ENCODE measurements around the gene THAP9.
A peak's percentile ranks its signal among the peaks of the same experiment; 100 is the strongest.
"Not testable (repeated sequence)": the region's sequence is repeated elsewhere in the genome, so short reads cannot be mapped to it uniquely, and the experiment has no call there.

THAP9 gene

GRCh38 chr4:82893942-82894341 lies 6.6 kb upstream of the THAP9 start:
- DNase-seq, result no peak

- no peak for DNase-seq
Observed at GRCh38 chr4:82896755-82897154, 3.8 kb upstream of the THAP9 start.

- no peak for DNase-seq
Observed at GRCh38 chr4:82898322-82899243, 2.0 kb upstream of the THAP9 start.

GRCh38 chr4:82899374-82900065 lies 1.0 kb upstream of the THAP9 start:
- DNase-seq, result no peak

GRCh38 chr4:82900066-82900410 lies 497 bp upstream of the THAP9 start:
- peak; percentile 19 for DNase-seq

- no peak for DNase-seq
Observed at GRCh38 chr4:82901183-82901718, 716 bp downstream of the THAP9 start.

GRCh38 chr4:82903737-82904136 lies 3.2 kb downstream of the THAP9 start:
- no peak for DNase-seq

GRCh38 chr4:82905205-82905604 lies 4.7 kb downstream of the THAP9 start:
- no peak for DNase-seq

GRCh38 chr4:82906469-82906868 lies 5.9 kb downstream of the THAP9 start:
- DNase-seq, result no peak

GRCh38 chr4:82909326-82909725 lies 8.8 kb downstream of the THAP9 start:
- no peak for DNase-seq

GRCh38 chr4:82913305-82913704 lies 12.8 kb downstream of the THAP9 start:
- no peak for DNase-seq

- not testable (repeated sequence) for DNase-seq
Observed at GRCh38 chr4:82913968-82914367, 13.4 kb downstream of the THAP9 start.

GRCh38 chr4:82918091-82918490 lies 17.6 kb downstream of the THAP9 start:
- no peak for DNase-seq

GRCh38 chr4:82919386-82919785 lies 18.9 kb downstream of the THAP9 start:
- DNase-seq, result no peak

GRCh38 chr4:82921795-82922194 lies 21.3 kb downstream of the THAP9 start:
- no peak for DNase-seq

- DNase-seq, result no peak
Observed at GRCh38 chr4:82930848-82931755, 30.6 kb downstream of the THAP9 start.

GRCh38 chr4:82934441-82934840 lies 33.9 kb downstream of the THAP9 start:
- DNase-seq, result no peak

- no peak for DNase-seq
Observed at GRCh38 chr4:82939414-82939813, 38.9 kb downstream of the THAP9 start.

- DNase-seq, result no peak
Observed at GRCh38 chr4:82947498-82947897, 47.0 kb downstream of the THAP9 start.

GRCh38 chr4:82948647-82949204 lies 48.2 kb downstream of the THAP9 start:
- DNase-seq, result no peak

GRCh38 chr4:82951196-82951595 lies 50.7 kb downstream of the THAP9 start:
- DNase-seq, result no peak

- no peak for DNase-seq
Observed at GRCh38 chr4:82954212-82954611, 53.7 kb downstream of the THAP9 start.

GRCh38 chr4:82957045-82957444 lies 56.5 kb downstream of the THAP9 start:
- no peak for DNase-seq
